ENCODE measurements around the gene NGEF. TPM values are rescaled to one million over a fixed set of nuclear protein-coding genes. Genes with fewer than 3 reads are reported as not detected.
A peak's percentile ranks its signal among the peaks of the same experiment; 100 is the strongest.

Gene NGEF
- total RNA-seq, 2 experiments from 2014 or later = not detected

DNA sequence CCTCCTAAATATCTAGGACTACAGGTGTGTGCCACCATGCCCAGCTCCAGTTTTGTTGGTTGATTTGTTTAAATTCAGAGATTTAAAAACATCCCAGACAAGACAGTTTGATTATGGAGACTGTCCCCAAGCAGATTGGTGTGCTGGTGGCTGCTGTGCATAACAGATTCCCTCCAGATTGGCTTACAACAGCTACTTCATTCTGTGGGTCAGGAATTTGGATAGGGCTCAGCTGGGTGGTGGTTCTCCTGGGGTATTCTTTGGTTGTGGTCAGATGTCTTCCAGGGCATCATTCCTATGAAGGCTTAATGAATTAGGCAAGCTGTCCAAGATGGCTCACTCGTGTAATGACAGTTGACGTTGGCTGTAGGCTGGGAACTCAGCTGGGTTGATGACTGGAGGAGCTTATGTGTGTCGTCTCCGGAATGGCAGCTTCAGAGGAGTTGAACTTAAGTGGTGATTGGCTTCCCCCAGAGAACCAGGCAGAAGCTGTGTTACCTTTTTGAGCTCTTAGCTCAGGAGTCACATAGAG lies 153.6 kb downstream of the NGEF start:
- no peak overlapping the region for H3K27ac ChIP-seq (ENCODE audit: low read depth in 1 of 2, low read length in 2 of 2)
- no peaks in the 10 kb centered on the region for H3K4me1 Mint-ChIP-seq (ENCODE audit: low read depth)
- no peaks in the 10 kb centered on the region for H3K9me3 Mint-ChIP-seq
- H3K4me3 Mint-ChIP-seq = no peak overlapping the region
- H3K36me3 ChIP-seq (ENCODE audit: insufficient read depth, low read length) = peaks cover 38% of the 10 kb centered on the region
- H3K27me3 Mint-ChIP-seq = no peaks in the 10 kb centered on the region
- ATAC-seq (ENCODE audit: poor library complexity) (no peak), DNase-seq (no peak)
- H3K36me3 Mint-ChIP-seq (ENCODE audit: low read depth) = peaks cover 68% of the 10 kb centered on the region
- intact Hi-C loops (cut with DNase I, micrococcal nuclease) = loop anchor here in 1 of 2 experiments (10.0 kb wide), 1 partner anchor 195 kb away; no protein-coding TSS in a partner anchor
- H3K27ac Mint-ChIP-seq = no peak overlapping the region
- TF ChIP-seq, protein P1, sequence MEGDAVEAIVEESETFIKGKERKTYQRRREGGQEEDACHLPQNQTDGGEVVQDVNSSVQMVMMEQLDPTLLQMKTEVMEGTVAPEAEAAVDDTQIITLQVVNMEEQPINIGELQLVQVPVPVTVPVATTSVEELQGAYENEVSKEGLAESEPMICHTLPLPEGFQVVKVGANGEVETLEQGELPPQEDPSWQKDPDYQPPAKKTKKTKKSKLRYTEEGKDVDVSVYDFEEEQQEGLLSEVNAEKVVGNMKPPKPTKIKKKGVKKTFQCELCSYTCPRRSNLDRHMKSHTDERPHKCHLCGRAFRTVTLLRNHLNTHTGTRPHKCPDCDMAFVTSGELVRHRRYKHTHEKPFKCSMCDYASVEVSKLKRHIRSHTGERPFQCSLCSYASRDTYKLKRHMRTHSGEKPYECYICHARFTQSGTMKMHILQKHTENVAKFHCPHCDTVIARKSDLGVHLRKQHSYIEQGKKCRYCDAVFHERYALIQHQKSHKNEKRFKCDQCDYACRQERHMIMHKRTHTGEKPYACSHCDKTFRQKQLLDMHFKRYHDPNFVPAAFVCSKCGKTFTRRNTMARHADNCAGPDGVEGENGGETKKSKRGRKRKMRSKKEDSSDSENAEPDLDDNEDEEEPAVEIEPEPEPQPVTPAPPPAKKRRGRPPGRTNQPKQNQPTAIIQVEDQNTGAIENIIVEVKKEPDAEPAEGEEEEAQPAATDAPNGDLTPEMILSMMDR (IDR thresholded peaks at IDR 0.05) = no peak
- no peaks in the 10 kb centered on the region for H3K4me1 ChIP-seq (ENCODE audit: insufficient read depth, low read length)
- ChIA-PET CTCF (no interaction called here), POLR2A (no interaction called here)
- H3K9me3 ChIP-seq (ENCODE audit: control insufficient read depth in 1 of 2, insufficient read depth in 1 of 2, low read length in 2 of 2) = no peaks in the 10 kb centered on the region
- H3K4me3 ChIP-seq (ENCODE audit: low read length) = no peak overlapping the region
- H3K27me3 ChIP-seq (ENCODE audit: control insufficient read depth in 1 of 2, insufficient read depth in 2 of 2, low read length in 2 of 2) = no peaks in the 10 kb centered on the region

DNA sequence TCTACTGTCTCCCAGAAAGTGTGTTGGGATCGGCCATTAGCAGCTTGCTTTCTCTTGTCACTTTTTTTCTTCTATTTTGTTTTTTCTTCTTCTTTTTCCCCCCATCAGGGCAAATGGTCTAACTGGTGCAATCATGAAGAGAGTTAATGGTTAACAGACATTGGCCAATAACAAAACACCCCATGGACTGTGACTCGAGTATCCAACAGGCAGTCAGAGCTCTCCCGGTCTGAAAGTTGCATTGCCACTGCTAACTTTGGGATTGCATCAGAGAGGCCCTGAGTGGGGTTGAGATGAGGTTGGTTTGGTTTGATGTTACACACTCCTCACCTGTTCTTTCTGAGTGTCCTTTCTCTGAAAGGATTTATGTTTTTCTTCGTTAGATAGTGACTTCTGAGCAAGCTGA lies 155.9 kb downstream of the NGEF start:
- Mint-ChIP-seq H3K4me1 (ENCODE audit: low read depth) (no peaks in the 10 kb centered on the region), H3K27ac (no peak overlapping the region), H3K4me3 (no peak overlapping the region), H3K9me3 (no peaks in the 10 kb centered on the region), H3K27me3 (no peaks in the 10 kb centered on the region), H3K36me3 (ENCODE audit: low read depth) (peaks cover 82% of the 10 kb centered on the region)
- ATAC-seq (ENCODE audit: poor library complexity) = no peak
- TF ChIP-seq, protein P1 (IDR thresholded peaks at IDR 0.05) = no peak
- Histone ChIP-seq H3K4me3 (ENCODE audit: low read length) (no peak overlapping the region), H3K9me3 (ENCODE audit: control insufficient read depth in 1 of 2, insufficient read depth in 1 of 2, low read length in 2 of 2) (no peaks in the 10 kb centered on the region), H3K27ac (ENCODE audit: low read depth in 1 of 2, low read length in 2 of 2) (no peak overlapping the region), H3K27me3 (ENCODE audit: control insufficient read depth in 1 of 2, insufficient read depth in 2 of 2, low read length in 2 of 2) (no peaks in the 10 kb centered on the region), H3K4me1 (ENCODE audit: insufficient read depth, low read length) (no peaks in the 10 kb centered on the region), H3K36me3 (ENCODE audit: insufficient read depth, low read length) (peaks cover 51% of the 10 kb centered on the region)
- POLR2A ChIA-PET = no interaction called here
- intact Hi-C loops (cut with DNase I, micrococcal nuclease) = loop anchor here in 1 of 2 experiments (10.0 kb wide), 1 partner anchor 198 kb away; no protein-coding TSS in a partner anchor
- DNase-seq = no peak
- CTCF ChIA-PET = no interaction called here

DNA sequence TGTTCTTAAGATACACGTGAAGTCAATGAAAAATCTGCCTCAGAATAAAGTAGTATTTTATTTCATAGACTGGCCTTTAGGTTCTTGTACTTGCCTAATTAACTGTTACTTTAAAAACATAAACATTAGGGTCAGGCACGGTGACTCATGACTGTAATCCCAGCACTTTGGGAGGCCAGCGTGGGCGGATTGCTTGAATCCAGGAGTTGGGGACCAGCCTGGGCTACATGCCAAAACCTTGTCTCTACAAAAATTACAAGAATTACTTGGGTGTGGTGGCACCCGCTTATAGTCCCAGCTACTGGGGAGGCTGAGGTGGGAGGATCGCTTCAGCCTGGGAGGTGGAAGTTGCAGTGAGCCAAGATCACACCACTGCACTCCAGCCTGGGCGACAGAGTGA lies 159.0 kb downstream of the NGEF start:
- no peak overlapping the region for H3K4me3 Mint-ChIP-seq
- H3K9me3 ChIP-seq (ENCODE audit: control insufficient read depth in 1 of 2, insufficient read depth in 1 of 2, low read length in 2 of 2) = no peaks in the 10 kb centered on the region
- peaks cover 90% of the 10 kb centered on the region for H3K36me3 Mint-ChIP-seq (ENCODE audit: low read depth)
- no peaks in the 10 kb centered on the region for H3K4me1 Mint-ChIP-seq (ENCODE audit: low read depth)
- intact Hi-C loops (cut with DNase I, micrococcal nuclease) = loop anchor here (5.0 to 10.0 kb wide), 3 partner anchors 201 to 858 kb away; partner anchors contain the start of gene UGT1A5 (in 1 of the 2)
- ATAC-seq (ENCODE audit: poor library complexity) (no peak), DNase-seq (no peak)
- CTCF ChIA-PET = interaction anchor here (0.7 to 1.8 kb wide), 2 partner anchors 414 to 589 kb away, joined by 3 to 5 read pairs; no protein-coding TSS in a partner anchor
- no peaks in the 10 kb centered on the region for H3K9me3 Mint-ChIP-seq
- POLR2A ChIA-PET = interaction anchor here (1.2 kb wide), 1 partner anchor 397 kb away, joined by 3 read pairs; the partner anchor contains the start of gene ATG16L1
- no peaks in the 10 kb centered on the region for H3K27me3 ChIP-seq (ENCODE audit: control insufficient read depth in 1 of 2, insufficient read depth in 2 of 2, low read length in 2 of 2)
- H3K27ac ChIP-seq (ENCODE audit: low read depth in 1 of 2, low read length in 2 of 2) = no peak overlapping the region
- TF ChIP-seq, protein P1 (IDR thresholded peaks at IDR 0.05) = no peak
- peak overlapping the region; percentile 25 for H3K27ac Mint-ChIP-seq
- no peaks in the 10 kb centered on the region for H3K27me3 Mint-ChIP-seq
- H3K36me3 ChIP-seq (ENCODE audit: insufficient read depth, low read length) = peaks cover 78% of the 10 kb centered on the region
- H3K4me1 ChIP-seq (ENCODE audit: insufficient read depth, low read length) = no peaks in the 10 kb centered on the region
- H3K4me3 ChIP-seq (ENCODE audit: low read length) = no peak overlapping the region

Measured in CD4-positive, alpha-beta T cell (primary cell).